Measurements from ENCODE around the gene KLHL29. TPM values are rescaled to one million over a fixed set of nuclear protein-coding genes. Genes with fewer than 3 reads are reported as not detected.

Gene KLHL29
- total RNA-seq, 5 donors from 2014 or later (not counting 1 experiment from before 2014, with no cell fraction given) = 1.8 to 6.6 (median 2.5) TPM

DNA sequence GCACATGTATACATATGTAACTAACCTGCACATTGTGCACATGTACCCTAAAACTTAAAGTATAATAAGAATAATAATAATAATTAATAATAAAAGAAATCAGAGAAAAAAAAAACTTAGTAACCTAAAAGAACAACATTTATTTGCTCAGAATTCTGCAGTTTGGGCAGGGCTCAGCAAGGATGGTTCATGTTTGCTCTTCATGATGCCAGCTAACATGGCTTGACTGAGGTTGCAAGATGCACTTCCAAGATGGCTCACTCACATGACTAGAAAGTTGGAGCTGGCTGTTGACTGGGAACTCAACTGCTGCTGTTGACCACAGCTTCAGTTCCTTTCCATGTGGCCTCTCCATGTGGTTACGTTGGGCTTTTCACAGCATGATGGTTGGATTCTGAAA, 56.4 kb downstream of the KLHL29 start:
- ATAC-seq (replicated peaks in 1 of 4) (no peak), DNase-seq (no peak)
- Mint-ChIP-seq H3K4me3 (no peak overlapping the region), H3K9me3 (peaks cover 0 to 8% (median 8%) of the 10 kb centered on the region in 3 donors), H3K27ac (no peak overlapping the region), H3K36me3 (no peaks in the 10 kb centered on the region), H3K4me1 (peaks cover 3 to 7% (median 5%) of the 10 kb centered on the region in 3 donors), H3K27me3 (peaks cover 0 to 5% of the 10 kb centered on the region in 2 donors)
- Histone ChIP-seq H3K4me3 (ENCODE audit: control insufficient read depth in 1 of 2, extremely low read depth in 1 of 2, low read length in 1 of 2) (no peak overlapping the region), H3K9me3 (no peaks in the 10 kb centered on the region), H3K36me3 (ENCODE audit: control insufficient read depth in 2 of 2, extremely low read depth in 1 of 2, insufficient read depth in 1 of 2, low read length in 1 of 2) (no peaks in the 10 kb centered on the region), H3K27me3 (replicated peaks in 1 of 2; ENCODE audit: control insufficient read depth in 2 of 2, extremely low read depth in 1 of 2, insufficient read depth in 2 of 2, low read length in 1 of 2) (peaks cover 0 to 5% of the 10 kb centered on the region in 2 experiments), H3K4me1 (ENCODE audit: control insufficient read depth in 1 of 2, extremely low read depth in 1 of 2, insufficient read depth in 2 of 2, low read length in 2 of 2) (peaks cover 2 to 3% of the 10 kb centered on the region in 2 experiments), H3K27ac (ENCODE audit: low read length) (no peak overlapping the region)
- POLR2A ChIA-PET = no interaction called here
- CTCF ChIA-PET = no interaction called here
- WGBS (ENCODE audit: insufficient coverage) = no CpG with 5 or more reads among the region's 1 CpG

- H3K4me3 Mint-ChIP-seq = no peak overlapping the region
- WGBS (ENCODE audit: insufficient coverage) = no CpG with 5 or more reads among the region's 4 CpGs
Observed at GRCh38 chr2:23445450-23445868, 60.5 kb downstream of the KLHL29 start.

DNA sequence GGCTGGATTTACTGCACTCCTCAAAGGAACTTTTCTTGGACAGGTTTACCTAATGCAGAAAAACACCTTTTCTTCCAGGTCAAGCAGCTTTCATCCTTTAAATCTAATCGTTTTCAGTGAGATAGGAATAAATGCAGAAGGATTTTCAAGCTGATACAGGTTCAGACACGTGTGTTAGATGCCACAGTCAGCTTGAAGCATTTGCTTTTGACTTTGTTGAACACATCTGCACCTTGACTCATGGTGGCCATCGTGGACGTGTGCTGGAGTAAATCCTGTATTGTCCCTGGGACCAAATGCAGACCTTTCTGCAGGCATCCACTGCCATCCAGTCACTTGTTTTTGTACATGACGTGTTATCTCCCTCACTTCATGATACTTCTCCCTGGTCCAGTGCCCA, 61.9 kb downstream of the KLHL29 start:
- 61% methylated on average over 4 of the region's 5 CpGs for WGBS (ENCODE audit: insufficient coverage)
- no peak overlapping the region for H3K4me3 Mint-ChIP-seq
- H3K9me3 Mint-ChIP-seq = peaks cover 0 to 4% (median 4%) of the 10 kb centered on the region in 3 donors
- Histone ChIP-seq H3K27ac (ENCODE audit: low read length) (no peak overlapping the region), H3K4me1 (ENCODE audit: control insufficient read depth in 1 of 2, extremely low read depth in 1 of 2, insufficient read depth in 2 of 2, low read length in 2 of 2) (no peaks in the 10 kb centered on the region), H3K27me3 (replicated peaks in 1 of 2; ENCODE audit: control insufficient read depth in 2 of 2, extremely low read depth in 1 of 2, insufficient read depth in 2 of 2, low read length in 1 of 2) (peaks cover 0 to 9% of the 10 kb centered on the region in 2 experiments), H3K36me3 (ENCODE audit: control insufficient read depth in 2 of 2, extremely low read depth in 1 of 2, insufficient read depth in 1 of 2, low read length in 1 of 2) (no peaks in the 10 kb centered on the region), H3K9me3 (no peaks in the 10 kb centered on the region), H3K4me3 (ENCODE audit: control insufficient read depth in 1 of 2, extremely low read depth in 1 of 2, low read length in 1 of 2) (no peak overlapping the region)
- H3K27ac Mint-ChIP-seq = no peak overlapping the region
- no peaks in the 10 kb centered on the region for H3K27me3 Mint-ChIP-seq
- CTCF ChIA-PET = no interaction called here
- ATAC-seq (replicated peaks in 1 of 4) = no peak
- peaks cover 2 to 12% (median 2%) of the 10 kb centered on the region in 3 donors for H3K4me1 Mint-ChIP-seq
- H3K36me3 Mint-ChIP-seq = no peaks in the 10 kb centered on the region
- no peak for DNase-seq
- POLR2A ChIA-PET = no interaction called here

More at GRCh38 chr2:23445450-23445868, 60.5 kb downstream of the KLHL29 start:
- Histone ChIP-seq H3K36me3 (ENCODE audit: control insufficient read depth in 2 of 2, extremely low read depth in 1 of 2, insufficient read depth in 1 of 2, low read length in 1 of 2) (no peaks in the 10 kb centered on the region), H3K27me3 (replicated peaks in 1 of 2; ENCODE audit: control insufficient read depth in 2 of 2, extremely low read depth in 1 of 2, insufficient read depth in 2 of 2, low read length in 1 of 2) (peaks cover 0 to 6% of the 10 kb centered on the region in 2 experiments), H3K4me3 (ENCODE audit: control insufficient read depth in 1 of 2, extremely low read depth in 1 of 2, low read length in 1 of 2) (no peak overlapping the region), H3K27ac (ENCODE audit: low read length) (no peak overlapping the region), H3K9me3 (no peaks in the 10 kb centered on the region), H3K4me1 (ENCODE audit: control insufficient read depth in 1 of 2, extremely low read depth in 1 of 2, insufficient read depth in 2 of 2, low read length in 2 of 2) (no peaks in the 10 kb centered on the region)
- DNase-seq (no peak), ATAC-seq (replicated peaks in 1 of 4) (no peak)
- H3K27me3 Mint-ChIP-seq = no peaks in the 10 kb centered on the region
- no peak overlapping the region for H3K27ac Mint-ChIP-seq
- no peaks in the 10 kb centered on the region for H3K36me3 Mint-ChIP-seq
- H3K4me1 Mint-ChIP-seq = peaks cover 0 to 6% (median 0%) of the 10 kb centered on the region in 3 donors
- POLR2A ChIA-PET = no interaction called here
- CTCF ChIA-PET = no interaction called here
- H3K9me3 Mint-ChIP-seq = peaks cover 0 to 8% (median 8%) of the 10 kb centered on the region in 3 donors

DNA sequence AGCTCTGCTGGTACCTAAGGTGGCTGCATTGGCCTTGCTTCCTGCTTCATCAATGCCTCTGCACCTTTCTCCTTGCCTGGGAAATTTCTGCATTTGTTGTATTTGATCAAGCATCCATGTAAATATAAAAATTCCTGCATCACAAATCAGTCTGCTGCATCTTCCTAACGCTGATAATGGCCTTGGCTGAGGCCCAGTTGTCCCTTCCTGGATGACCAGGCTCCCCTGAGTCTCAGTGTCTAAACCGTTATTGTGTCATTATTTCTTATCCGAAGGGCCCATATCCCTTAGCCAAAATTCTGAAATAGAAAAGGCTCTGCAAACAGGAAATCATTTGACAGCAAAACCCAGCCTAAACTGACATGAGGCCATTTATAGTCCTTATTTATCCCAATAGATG, 62.4 kb downstream of the KLHL29 start:
- Histone ChIP-seq H3K27me3 (replicated peaks in 1 of 2; ENCODE audit: control insufficient read depth in 2 of 2, extremely low read depth in 1 of 2, insufficient read depth in 2 of 2, low read length in 1 of 2) (peaks cover 0 to 8% of the 10 kb centered on the region in 2 experiments), H3K4me3 (ENCODE audit: control insufficient read depth in 1 of 2, extremely low read depth in 1 of 2, low read length in 1 of 2) (no peak overlapping the region), H3K36me3 (ENCODE audit: control insufficient read depth in 2 of 2, extremely low read depth in 1 of 2, insufficient read depth in 1 of 2, low read length in 1 of 2) (no peaks in the 10 kb centered on the region), H3K4me1 (ENCODE audit: control insufficient read depth in 1 of 2, extremely low read depth in 1 of 2, insufficient read depth in 2 of 2, low read length in 2 of 2) (peaks cover 0 to under 1% of the 10 kb centered on the region in 2 experiments), H3K27ac (ENCODE audit: low read length) (no peak overlapping the region), H3K9me3 (no peaks in the 10 kb centered on the region)
- DNase-seq (no peak), ATAC-seq (replicated peaks in 1 of 4) (no peak)
- POLR2A ChIA-PET = no interaction called here
- WGBS (ENCODE audit: insufficient coverage) = 92% methylated on average over 2 of the region's 3 CpGs
- Mint-ChIP-seq H3K4me1 (peaks cover 3 to 17% (median 4%) of the 10 kb centered on the region in 3 donors), H3K27ac (no peak overlapping the region), H3K4me3 (no peak overlapping the region), H3K9me3 (peaks cover 0 to 4% (median 1%) of the 10 kb centered on the region in 3 donors), H3K27me3 (no peaks in the 10 kb centered on the region), H3K36me3 (no peaks in the 10 kb centered on the region)
- CTCF ChIA-PET = no interaction called here

DNA sequence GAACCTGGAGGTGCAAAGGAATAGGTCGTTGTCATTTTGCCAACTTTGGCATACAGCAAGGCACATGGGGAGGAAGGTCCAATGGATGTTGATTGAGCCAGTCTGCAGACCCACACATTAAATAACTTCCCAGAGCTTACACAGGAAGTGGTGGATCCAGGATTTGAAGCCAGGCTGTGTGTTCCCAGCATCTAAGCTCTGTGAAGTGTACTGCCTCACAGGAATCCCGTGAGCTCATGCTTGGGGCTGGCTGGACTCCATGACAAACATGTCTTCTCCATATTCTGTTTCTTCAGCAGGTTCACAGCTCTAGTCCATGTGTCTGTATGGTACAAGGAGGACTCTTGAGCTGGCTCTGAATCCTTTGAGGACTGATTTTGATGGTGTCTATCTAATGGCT, 63.9 kb downstream of the KLHL29 start:
- CTCF ChIA-PET = no interaction called here
- peaks cover 0 to 8% of the 10 kb centered on the region in 2 experiments for H3K27me3 ChIP-seq (replicated peaks in 1 of 2; ENCODE audit: control insufficient read depth in 2 of 2, extremely low read depth in 1 of 2, insufficient read depth in 2 of 2, low read length in 1 of 2)
- no peaks in the 10 kb centered on the region for H3K9me3 ChIP-seq
- peaks cover 0 to 2% of the 10 kb centered on the region in 2 donors for H3K27me3 Mint-ChIP-seq
- H3K36me3 Mint-ChIP-seq = no peaks in the 10 kb centered on the region
- H3K4me1 Mint-ChIP-seq = peaks cover 18 to 31% (median 19%) of the 10 kb centered on the region in 3 donors
- no peak overlapping the region for H3K27ac ChIP-seq (ENCODE audit: low read length)
- ATAC-seq (replicated peaks in 1 of 4) (no peak), DNase-seq (no peak)
- POLR2A ChIA-PET = no interaction called here
- H3K27ac Mint-ChIP-seq = no peak overlapping the region
- no peaks in the 10 kb centered on the region for H3K9me3 Mint-ChIP-seq
- 65% methylated on average over 2 of the region's 2 CpGs for WGBS (ENCODE audit: insufficient coverage)
- no peak overlapping the region for H3K4me3 Mint-ChIP-seq
- no peak overlapping the region for H3K4me3 ChIP-seq (ENCODE audit: control insufficient read depth in 1 of 2, extremely low read depth in 1 of 2, low read length in 1 of 2)
- H3K36me3 ChIP-seq (ENCODE audit: control insufficient read depth in 2 of 2, extremely low read depth in 1 of 2, insufficient read depth in 1 of 2, low read length in 1 of 2) = no peaks in the 10 kb centered on the region
- H3K4me1 ChIP-seq (ENCODE audit: control insufficient read depth in 1 of 2, extremely low read depth in 1 of 2, insufficient read depth in 2 of 2, low read length in 2 of 2) = peaks cover 10 to 14% of the 10 kb centered on the region in 2 experiments

- ATAC-seq (replicated peaks in 1 of 4) = no peak
Observed at GRCh38 chr2:23449413-23449812, 64.4 kb downstream of the KLHL29 start.

More at GRCh38 chr2:23449413-23449812, 64.4 kb downstream of the KLHL29 start:
- Histone ChIP-seq H3K36me3 (ENCODE audit: control insufficient read depth in 2 of 2, extremely low read depth in 1 of 2, insufficient read depth in 1 of 2, low read length in 1 of 2) (no peaks in the 10 kb centered on the region), H3K9me3 (no peaks in the 10 kb centered on the region), H3K27me3 (replicated peaks in 1 of 2; ENCODE audit: control insufficient read depth in 2 of 2, extremely low read depth in 1 of 2, insufficient read depth in 2 of 2, low read length in 1 of 2) (peaks cover 0 to 8% of the 10 kb centered on the region in 2 experiments), H3K4me3 (ENCODE audit: control insufficient read depth in 1 of 2, extremely low read depth in 1 of 2, low read length in 1 of 2) (no peak overlapping the region), H3K4me1 (ENCODE audit: control insufficient read depth in 1 of 2, extremely low read depth in 1 of 2, insufficient read depth in 2 of 2, low read length in 2 of 2) (peaks cover 12 to 19% of the 10 kb centered on the region in 2 experiments), H3K27ac (ENCODE audit: low read length) (no peak overlapping the region)
- POLR2A ChIA-PET = no interaction called here
- Mint-ChIP-seq H3K4me3 (no peak overlapping the region), H3K9me3 (no peaks in the 10 kb centered on the region), H3K4me1 (peaks cover 23 to 34% (median 24%) of the 10 kb centered on the region in 3 donors), H3K27me3 (peaks cover 0 to 3% of the 10 kb centered on the region in 2 donors), H3K36me3 (no peaks in the 10 kb centered on the region), H3K27ac (no peak overlapping the region)
- no peak for DNase-seq
- CTCF ChIA-PET = no interaction called here
